ENCODE data around the gene RNF144A. TPM values are rescaled to one million over a fixed set of nuclear protein-coding genes. Genes with fewer than 3 reads are reported as not detected.

RNF144A gene
- total RNA-seq, 3 donors from 2014 or later (not counting 1 experiment from before 2014, with no cell fraction given) = 17.3 to 36.7 (median 19.0) TPM

GRCh38 chr2:6922201-6922656, 5.0 kb downstream of the RNF144A start:
- Histone ChIP-seq H3K4me3 (ENCODE audit: low read length) (no peak overlapping the region), H3K4me1 (ENCODE audit: control insufficient read depth, insufficient read depth, low read length) (peaks cover 18% of the 10 kb centered on the region), H3K27me3 (ENCODE audit: control insufficient read depth, insufficient read depth, low read length) (no peaks in the 10 kb centered on the region), H3K9me3 (ENCODE audit: control insufficient read depth, insufficient read depth, low read length) (peaks cover 5% of the 10 kb centered on the region), H3K27ac (ENCODE audit: low read length) (no peak overlapping the region), H3K36me3 (ENCODE audit: control insufficient read depth, insufficient read depth, low read length) (no peaks in the 10 kb centered on the region)
- Mint-ChIP-seq H3K36me3 (no peaks in the 10 kb centered on the region), H3K9me3 (no peaks in the 10 kb centered on the region), H3K27ac (no peak overlapping the region), H3K4me1 (peaks cover 46 to 70% of the 10 kb centered on the region in 2 donors), H3K4me3 (no peak overlapping the region), H3K27me3 (ENCODE audit: low read depth in 2 of 2) (no peaks in the 10 kb centered on the region)
- intact Hi-C loops (cut with micrococcal nuclease) = no loop called here
- WGBS (ENCODE audit: insufficient coverage) = 89% methylated on average over 5 of the region's 8 CpGs
- TF ChIP-seq CTCF (IDR thresholded peaks at IDR 0.05) = no peak
- DNase-seq (peak in 1 of 2 donors; percentile 44), ATAC-seq (no peak)

DNA sequence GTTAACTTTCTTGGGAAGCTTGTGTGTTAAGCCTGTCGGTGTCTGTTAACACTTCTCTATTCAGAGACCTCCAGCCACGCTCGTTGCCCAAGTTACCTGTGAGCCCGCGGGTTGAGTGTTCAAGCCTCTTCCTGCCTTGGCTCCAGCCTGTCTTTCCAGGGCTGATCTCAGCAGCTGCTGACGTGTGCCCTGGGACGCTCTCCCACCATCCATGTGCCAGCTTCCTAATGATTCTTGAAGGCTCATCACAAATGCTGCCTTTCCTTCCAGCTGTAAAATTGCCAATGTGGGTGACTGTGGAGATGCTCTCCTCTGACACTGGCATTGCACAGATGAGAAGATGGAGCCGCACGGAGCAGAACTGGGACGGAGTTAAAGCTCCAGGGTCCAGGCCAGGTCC, 6.1 kb downstream of the RNF144A start:
- ATAC-seq (no peak), DNase-seq (no peak)
- WGBS (ENCODE audit: insufficient coverage) = 84% methylated on average over 10 of the region's 10 CpGs
- no peak overlapping the region for H3K4me3 ChIP-seq (ENCODE audit: low read length)
- Mint-ChIP-seq H3K4me1 (peaks cover 54 to 75% of the 10 kb centered on the region in 2 donors), H3K27ac (peak overlapping the region; percentile 24 to 64), H3K27me3 (ENCODE audit: low read depth in 2 of 2) (no peaks in the 10 kb centered on the region), H3K9me3 (no peaks in the 10 kb centered on the region), H3K4me3 (no peak overlapping the region), H3K36me3 (no peaks in the 10 kb centered on the region)
- intact Hi-C loops (cut with micrococcal nuclease) = no loop called here
- no peaks in the 10 kb centered on the region for H3K36me3 ChIP-seq (ENCODE audit: control insufficient read depth, insufficient read depth, low read length)
- H3K27me3 ChIP-seq (ENCODE audit: control insufficient read depth, insufficient read depth, low read length) = no peaks in the 10 kb centered on the region
- no peak overlapping the region for H3K27ac ChIP-seq (ENCODE audit: low read length)
- H3K4me1 ChIP-seq (ENCODE audit: control insufficient read depth, insufficient read depth, low read length) = peaks cover 16% of the 10 kb centered on the region
- H3K9me3 ChIP-seq (ENCODE audit: control insufficient read depth, insufficient read depth, low read length) = peaks cover 5% of the 10 kb centered on the region
- TF ChIP-seq CTCF (IDR thresholded peaks at IDR 0.05) = no peak

- Histone ChIP-seq H3K4me1 (ENCODE audit: control insufficient read depth, insufficient read depth, low read length) (peaks cover 16% of the 10 kb centered on the region), H3K27me3 (ENCODE audit: control insufficient read depth, insufficient read depth, low read length) (no peaks in the 10 kb centered on the region), H3K36me3 (ENCODE audit: control insufficient read depth, insufficient read depth, low read length) (no peaks in the 10 kb centered on the region), H3K27ac (ENCODE audit: low read length) (no peak overlapping the region), H3K4me3 (ENCODE audit: low read length) (no peak overlapping the region), H3K9me3 (ENCODE audit: control insufficient read depth, insufficient read depth, low read length) (no peaks in the 10 kb centered on the region)
- ATAC-seq (no peak), DNase-seq (no peak)
- Mint-ChIP-seq H3K27ac (peak overlapping the region; percentile 55 to 64), H3K36me3 (no peaks in the 10 kb centered on the region), H3K27me3 (ENCODE audit: low read depth in 2 of 2) (no peaks in the 10 kb centered on the region), H3K9me3 (no peaks in the 10 kb centered on the region), H3K4me1 (peaks cover 64 to 77% of the 10 kb centered on the region in 2 donors), H3K4me3 (no peak overlapping the region)
- TF ChIP-seq CTCF (IDR thresholded peaks at IDR 0.05) = no peak
- 92% methylated on average over 19 of the region's 19 CpGs for WGBS (ENCODE audit: insufficient coverage)
- intact Hi-C loops (cut with micrococcal nuclease) = no loop called here
Measured at GRCh38 chr2:6924101-6924923, 7.1 kb downstream of the RNF144A start.

All from natural killer cell (primary cell).